Adrenal gland (tissue), 12 donors: ENCODE results near the gene TFEB. TPM values are rescaled to one million over a fixed set of nuclear protein-coding genes. Genes with fewer than 3 reads are reported as not detected.
A peak's percentile ranks its signal among the peaks of the same experiment; 100 is the strongest.

Experiments used
- DNase-seq, 7 donors: peaks; one replicate each; pipeline ENCODE4 v3.0.0-alpha.2; 2019 to 2020
- H3K27ac ChIP-seq, 5 donors: fragments of 200-600 bp; sonication (generic) in 4 of 5; 1 replicate in 3 of 5; 2 replicates in 2 of 5; pipeline versions ENCODE4 v1.5.1 to v1.8.0; 2016 to 2020; ENCODE audit warnings: mild to moderate bottlenecking in 1 of 5
- H3K27me3 ChIP-seq: fragments of 200-600 bp; 2 replicates; pipeline ENCODE4 v1.8.0; 2021
- H3K36me3 ChIP-seq, 2 donors: fragments of 200-600 bp; replicated peaks in 1 of 2; 1 replicate in 1 of 2; 2 replicates in 1 of 2; pipeline versions ENCODE4 v1.5.1 to v1.8.0; 2018 to 2022
- H3K4me1 ChIP-seq, 2 donors: fragments of 200-600 bp; replicated peaks in 1 of 2; 1 replicate in 1 of 2; 2 replicates in 1 of 2; pipeline versions ENCODE4 v1.5.1 to v1.8.0; 2018 to 2021
- H3K4me3 ChIP-seq, 4 donors: fragments of 200-600 bp; sonication (generic) in 3 of 4; one replicate each; pipeline ENCODE4 v1.5.1; 2016 to 2018
- H3K9me3 ChIP-seq, 3 donors: fragments of 200-600 bp; sonication (generic) in 1 of 3; replicated peaks in 1 of 3; 1 replicate in 2 of 3; 2 replicates in 1 of 3; pipeline versions ENCODE4 v1.5.1 to v1.8.0; 2016 to 2021
- CTCF ChIP-seq, 6 experiments: fragments of 450-650 bp in 4 of 6; fragments of 200-600 bp in 2 of 6; sonication (generic) in 1 of 6; IDR thresholded peaks; 1 replicate in 5 of 6; 2 replicates in 1 of 6; pipeline versions ENCODE4 v1.5.1 to v1.8.0; 2016 to 2021; ENCODE audit warnings: antibody characterized with exemption in 6 of 6, mild to moderate bottlenecking in 2 of 6, moderate library complexity in 1 of 6
- POLR2A ChIP-seq, 2 donors: fragments of 450-650 bp; IDR thresholded peaks; one replicate each; pipeline ENCODE4 v1.6.1; 2017; ENCODE audit warnings: antibody characterized with exemption in 2 of 2, mild to moderate bottlenecking in 2 of 2, moderate library complexity in 1 of 2
- WGBS, 4 donors: extraction: QIAGEN DNeasy Blood & Tissue Kit in 2 of 4; methylation state at CpG; one replicate each; pipeline versions ENCODE4 v1.1.5 to v1.1.7; 2013 to 2017; 5-methylcytosine and 5-hydroxymethylcytosine counted together
- intact Hi-C, 2 donors: fragments of 100-400 bp; cut with DNase I; formaldehyde crosslinking; loops; one replicate each; pipeline versions ENCODE4 v1.14.1 to v1.15.0; 2022 to 2023
- polyA plus RNA-seq, 3 donors: library from polyadenylated mRNA; stranded (reverse); fragments of 200-250 nt in 2 of 3; fragments of 350-450 nt in 1 of 3; fragmentation: Illumina TruSeq in 1 of 3; extraction: RNeasy Lipid Tissue Mini Kit (QIAGEN cat#74804) in 1 of 3; gene quantifications; one replicate each; pipeline ENCODE4 v1.2.3, GENCODE V29; 2013 to 2014
- total RNA-seq, 9 donors: library from RNA; depleted of rRNA in 4 of 9; stranded (reverse); fragments of >200 nt in 4 of 9; fragments of 120-200 nt in 1 of 9; fragmentation: NEBNext Ultra II Directional in 1 of 9; extraction: Animal tissue kit (Norgen Biotek cat#: 25700) in 1 of 9; gene quantifications; one replicate each; pipeline versions ENCODE4 v1.1.0 to v1.2.4, GENCODE V29; 2013 to 2023
- donor health status: healthy with polysubstance abuse.
- donor health status: Bipolar disorder and iron deficiency.
- donor health status: DM: yes; HTN: yes; CAD: no.
- donor health status: DM: no; HTN: no; CAD: no.
- donor health status: DM: no; HTN: no; CAD: no.
- donor health status: DM: yes; HTN: yes; CAD: no.

Gene TFEB
- total and polyA plus RNA-seq, 12 donors, result 2.1 to 47.2 (median 20.2) TPM

GRCh38 chr6:41684311-41685180 is 50.9 kb downstream of the TFEB start:
- Histone ChIP-seq H3K4me3 (no peak overlapping the region), H3K4me1 (peaks cover 18 to 38% of the 10 kb centered on the region in 2 donors), H3K36me3 (peaks cover 0 to 31% of the 10 kb centered on the region in 2 donors), H3K27me3 (no peaks in the 10 kb centered on the region), H3K27ac (no peak overlapping the region), H3K9me3 (no peaks in the 10 kb centered on the region)
- TF ChIP-seq CTCF (IDR thresholded peaks at IDR 0.05) (no peak), POLR2A (IDR thresholded peaks at IDR 0.05) (no peak)
- intact Hi-C loops, result loop anchor here (5.0 to 10.0 kb wide), 3 partner anchors 260 to 317 kb away; no protein-coding TSS in a partner anchor
- WGBS, 4 donors, result 80 to 88% (median 87%) methylated on average over 4 to 25 of the region's 25 CpGs
- DNase-seq, result peak in 1 of 7 donors; percentile 15

DNA sequence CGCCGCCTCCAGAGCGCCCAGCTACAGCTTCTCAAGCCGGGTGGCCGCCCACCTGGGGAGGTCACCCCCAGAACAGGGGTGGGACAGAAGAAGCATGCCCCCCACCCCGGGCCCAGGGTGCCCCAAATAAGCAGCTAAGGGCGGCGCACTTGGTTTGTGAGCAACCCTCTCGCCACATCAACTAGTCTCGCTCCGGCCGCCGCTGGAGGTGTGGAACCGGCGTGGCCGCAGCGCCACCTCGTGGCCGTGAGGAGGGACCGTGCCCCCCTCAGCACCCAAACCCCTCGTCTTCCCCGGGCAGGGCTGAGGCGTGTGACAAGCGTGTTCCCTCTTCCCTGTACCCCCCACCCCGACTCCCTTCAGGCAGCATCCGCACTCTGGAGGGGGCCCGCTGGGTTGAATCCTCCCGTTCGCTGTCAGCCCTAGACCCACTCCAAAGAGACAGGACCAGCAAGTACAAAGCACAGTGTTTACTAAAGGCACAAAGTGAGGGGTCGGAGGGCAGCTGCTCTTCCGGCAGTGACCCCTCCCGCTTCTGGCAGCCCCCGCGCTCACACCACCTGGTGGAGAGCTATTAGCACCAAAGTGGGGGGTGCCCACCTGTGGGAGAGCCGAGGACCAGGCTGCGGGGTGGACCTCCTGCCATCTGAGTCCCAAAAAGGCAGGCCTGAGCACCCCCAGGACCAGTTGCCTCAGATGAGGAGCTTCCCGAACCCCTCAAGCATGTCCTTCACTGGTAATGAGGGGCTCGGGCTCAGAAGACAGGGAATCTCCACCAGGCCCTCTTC is 51.7 kb downstream of the TFEB start:
- peak overlapping the region in 4 of 5 donors; percentile 63 to 85 (median 78) for H3K27ac ChIP-seq

GRCh38 chr6:41683273-41683522 is 52.2 kb downstream of the TFEB start:
- DNase-seq, result peak in 1 of 7 donors; percentile 21
- Histone ChIP-seq H3K27ac (peak overlapping the region in 4 of 5 donors; percentile 63 to 85 (median 78)), H3K36me3 (peaks cover 0 to 31% of the 10 kb centered on the region in 2 donors), H3K9me3 (no peaks in the 10 kb centered on the region), H3K4me1 (peaks cover 15 to 27% of the 10 kb centered on the region in 2 donors), H3K27me3 (no peaks in the 10 kb centered on the region), H3K4me3 (peak overlapping the region in 2 of 4 donors; percentile 27 to 60)
- TF ChIP-seq CTCF (IDR thresholded peaks at IDR 0.05), result no peak
- TF ChIP-seq POLR2A (IDR thresholded peaks at IDR 0.05), result no peak
- intact Hi-C loops, result loop anchor here (2.0 to 10.0 kb wide), 4 partner anchors 80 to 316 kb away; no protein-coding TSS in a partner anchor
- WGBS, 4 donors, result 6 to 10% (median 7%) methylated on average over 6 to 18 of the region's 18 CpGs; no CpG with 5 or more reads in 1 of the 4 donors

More for the DNA sequence above, 51.7 kb downstream of the TFEB start:
- DNase-seq, result peak; percentile 71 to 88 (median 83)
- intact Hi-C loops, result loop anchor here (2.0 to 10.0 kb wide), 4 partner anchors 81 to 316 kb away; no protein-coding TSS in a partner anchor
- 12 to 27% (median 15%) methylated on average over 3 to 38 of the region's 38 CpGs for WGBS, 4 donors
- H3K4me1 ChIP-seq, result peaks cover 18 to 31% of the 10 kb centered on the region in 2 donors
- H3K27me3 ChIP-seq, result no peaks in the 10 kb centered on the region
- peaks cover 0 to 31% of the 10 kb centered on the region in 2 donors for H3K36me3 ChIP-seq
- peak overlapping the region in 2 of 4 donors; percentile 27 to 60 for H3K4me3 ChIP-seq
- no peaks in the 10 kb centered on the region for H3K9me3 ChIP-seq
- TF ChIP-seq CTCF (IDR thresholded peaks at IDR 0.05) (peak; percentile 67 to 91 (median 86)), POLR2A (IDR thresholded peaks at IDR 0.05) (peak in 1 of 2 donors; percentile 24)
